Jurkat, Clone E6-1 (cell line): ENCODE measurements around the gene QSOX1.

Experiments used
- DNase-seq: peaks from one replicate; pipeline ENCODE4 v3.0.0-alpha.2; 2011; ENCODE audit warnings: low read depth, low spot score
- H3K4me3 ChIP-seq: 2 replicates; pipeline ENCODE4 v1.5.1; 2011; ENCODE audit warnings: mild to moderate bottlenecking, low read length, control low read depth, moderate library complexity

The QSOX1 gene

GRCh38 chr1:180144659-180145357 is 9.9 kb upstream of the QSOX1 start:
- H3K4me3 ChIP-seq: no peak overlapping the region
- no peak for DNase-seq

GRCh38 chr1:180145446-180145845 is 9.2 kb upstream of the QSOX1 start:
- no peak for DNase-seq
- no peak overlapping the region for H3K4me3 ChIP-seq

- H3K4me3 ChIP-seq: no peak overlapping the region
- DNase-seq: no peak
Measured at GRCh38 chr1:180150982-180151381, 3.7 kb upstream of the QSOX1 start.

- H3K4me3 ChIP-seq: no peak overlapping the region
- DNase-seq: no peak
Measured at GRCh38 chr1:180151508-180151907, 3.2 kb upstream of the QSOX1 start.

- peak; percentile 38 for DNase-seq
- no peak overlapping the region for H3K4me3 ChIP-seq
Measured at GRCh38 chr1:180152588-180152987, 2.1 kb upstream of the QSOX1 start.

DNA sequence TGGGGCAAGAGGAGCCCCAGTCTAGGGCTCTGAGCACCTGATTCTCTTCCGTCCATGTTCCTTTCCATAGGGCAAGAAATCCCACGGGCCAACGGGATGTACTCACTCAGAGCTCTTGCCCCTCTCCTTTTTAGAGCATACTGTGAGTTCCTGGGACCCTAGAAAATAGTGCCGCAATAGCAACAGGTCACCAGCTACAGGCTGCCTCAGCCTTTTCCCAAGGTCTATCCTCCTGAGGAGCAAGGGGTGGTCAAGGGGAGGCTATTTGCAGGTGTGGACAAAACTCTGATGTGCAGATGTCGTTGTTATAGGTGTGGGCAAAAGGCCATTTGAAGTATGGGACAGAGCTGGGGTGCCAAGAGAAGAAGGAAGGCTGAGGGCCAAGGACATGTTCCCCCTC is 1.6 kb upstream of the QSOX1 start:
- no peak for DNase-seq
- H3K4me3 ChIP-seq: no peak overlapping the region

DNA sequence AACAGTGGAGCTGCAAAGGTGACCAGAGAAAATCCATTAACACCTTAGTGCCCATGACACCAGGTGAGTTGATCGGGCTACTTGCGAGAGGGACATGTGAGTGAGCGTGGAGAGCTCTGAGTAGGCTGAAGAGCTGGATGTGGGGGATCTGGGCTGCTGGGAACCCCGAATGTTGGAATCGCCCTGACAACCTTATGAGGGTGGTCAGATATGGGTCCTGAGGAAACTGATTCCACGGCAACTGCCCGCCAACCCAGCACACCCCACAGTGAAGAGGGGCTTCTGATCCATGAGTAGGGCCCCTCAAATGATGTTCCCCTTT is 705 bp upstream of the QSOX1 start:
- H3K4me3 ChIP-seq: peak overlapping the region; percentile 86
- DNase-seq: no peak

DNA sequence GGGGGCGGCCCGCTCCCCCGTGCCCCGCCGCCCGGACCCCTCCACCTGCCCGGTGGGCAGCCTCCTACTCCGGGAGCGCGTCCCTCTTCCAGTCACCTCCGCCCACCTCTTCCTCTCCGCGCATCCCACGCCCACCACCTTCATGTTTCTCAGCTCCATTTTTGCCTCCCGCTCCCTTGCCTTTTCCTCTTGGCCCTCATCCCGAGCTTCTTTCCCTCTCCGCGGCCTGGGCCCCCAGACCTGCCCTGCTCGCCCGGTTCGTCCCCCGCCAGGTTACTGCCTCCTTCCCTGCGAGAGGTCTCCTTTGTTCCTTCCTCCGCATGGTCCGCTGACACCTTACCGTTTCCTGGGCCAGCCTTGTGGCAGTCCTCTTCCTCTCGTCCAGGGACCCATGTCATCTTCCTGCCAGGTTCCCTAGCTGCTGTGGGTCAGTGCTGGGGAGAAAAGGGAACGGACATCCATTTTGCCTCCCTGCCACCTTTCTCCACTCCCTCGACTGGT is 563 bp downstream of the QSOX1 start:
- no peak for DNase-seq
- peak overlapping the region; percentile 77 for H3K4me3 ChIP-seq

DNA sequence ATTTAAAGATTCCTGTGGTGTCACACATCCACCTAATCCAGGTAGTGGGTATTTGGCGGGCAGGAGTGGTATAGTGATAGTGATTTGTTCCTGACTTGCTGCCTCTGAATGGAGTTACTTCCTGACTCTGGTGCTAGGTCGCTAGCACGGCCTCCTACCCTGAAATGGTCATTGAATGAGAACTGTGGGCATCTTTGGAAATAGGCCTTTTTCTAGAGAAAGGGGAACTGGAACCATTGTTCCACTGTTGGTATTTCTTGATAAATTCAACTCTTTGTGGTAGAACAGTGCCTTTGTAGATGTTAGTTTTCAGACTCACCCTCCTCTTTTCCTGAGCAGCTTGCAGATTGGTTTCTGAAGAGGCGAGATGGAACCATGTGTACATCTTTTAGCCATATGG is 1.5 kb downstream of the QSOX1 start:
- no peak for DNase-seq
- H3K4me3 ChIP-seq: no peak overlapping the region

- no peak overlapping the region for H3K4me3 ChIP-seq
- DNase-seq: no peak
Measured at GRCh38 chr1:180156631-180157091, 2.0 kb downstream of the QSOX1 start.

DNA sequence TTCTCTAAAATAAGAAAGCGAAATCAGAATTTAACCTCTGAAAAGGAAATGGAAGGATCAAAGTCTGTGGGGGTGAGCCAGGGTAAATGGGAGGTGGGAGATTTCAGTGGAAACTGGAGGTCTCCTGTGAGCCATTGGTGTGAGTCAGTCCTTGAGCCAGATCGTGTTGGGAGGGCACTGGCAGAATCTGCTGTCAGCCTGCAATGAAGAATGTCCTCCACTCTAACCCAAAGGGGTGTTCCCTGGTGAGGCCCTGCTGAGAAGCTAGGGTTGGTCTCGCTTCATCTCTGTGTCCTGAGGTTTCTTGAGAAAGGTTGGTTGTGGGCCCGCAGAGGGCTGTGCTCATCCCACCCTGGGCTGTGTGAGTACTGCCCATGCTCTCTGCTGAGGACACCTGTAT is 2.4 kb downstream of the QSOX1 start:
- no peak overlapping the region for H3K4me3 ChIP-seq
- DNase-seq: no peak

GRCh38 chr1:180157576-180158057 is 2.9 kb downstream of the QSOX1 start:
- H3K4me3 ChIP-seq: no peak overlapping the region
- no peak for DNase-seq

GRCh38 chr1:180158149-180159147 is 3.8 kb downstream of the QSOX1 start:
- H3K4me3 ChIP-seq: no peak overlapping the region
- DNase-seq: no peak

GRCh38 chr1:180160357-180160756 is 5.7 kb downstream of the QSOX1 start:
- DNase-seq: no peak
- no peak overlapping the region for H3K4me3 ChIP-seq

- H3K4me3 ChIP-seq: no peak overlapping the region
- no peak for DNase-seq
Measured at GRCh38 chr1:180163041-180163440, 8.4 kb downstream of the QSOX1 start.

DNA sequence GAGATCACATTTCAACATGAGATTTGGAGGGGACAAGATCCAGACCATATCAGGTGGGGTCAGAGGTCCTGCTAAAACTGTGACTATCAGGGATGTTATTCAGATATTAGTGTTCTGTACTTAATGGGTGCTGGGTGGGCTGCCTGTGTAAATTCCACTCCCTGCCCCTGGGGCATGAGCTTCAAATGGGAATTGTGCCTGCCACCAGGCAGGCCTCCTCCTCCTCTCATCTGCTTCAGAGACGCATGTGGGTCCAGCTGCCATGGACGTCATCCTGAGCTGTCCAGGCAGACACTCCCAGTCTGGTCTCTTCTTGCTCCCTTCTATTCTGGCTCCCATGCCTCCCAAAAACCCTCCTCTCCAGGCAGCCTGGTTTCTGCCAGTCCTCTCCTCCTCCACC is 10.4 kb downstream of the QSOX1 start:
- DNase-seq: no peak
- H3K4me3 ChIP-seq: no peak overlapping the region

DNA sequence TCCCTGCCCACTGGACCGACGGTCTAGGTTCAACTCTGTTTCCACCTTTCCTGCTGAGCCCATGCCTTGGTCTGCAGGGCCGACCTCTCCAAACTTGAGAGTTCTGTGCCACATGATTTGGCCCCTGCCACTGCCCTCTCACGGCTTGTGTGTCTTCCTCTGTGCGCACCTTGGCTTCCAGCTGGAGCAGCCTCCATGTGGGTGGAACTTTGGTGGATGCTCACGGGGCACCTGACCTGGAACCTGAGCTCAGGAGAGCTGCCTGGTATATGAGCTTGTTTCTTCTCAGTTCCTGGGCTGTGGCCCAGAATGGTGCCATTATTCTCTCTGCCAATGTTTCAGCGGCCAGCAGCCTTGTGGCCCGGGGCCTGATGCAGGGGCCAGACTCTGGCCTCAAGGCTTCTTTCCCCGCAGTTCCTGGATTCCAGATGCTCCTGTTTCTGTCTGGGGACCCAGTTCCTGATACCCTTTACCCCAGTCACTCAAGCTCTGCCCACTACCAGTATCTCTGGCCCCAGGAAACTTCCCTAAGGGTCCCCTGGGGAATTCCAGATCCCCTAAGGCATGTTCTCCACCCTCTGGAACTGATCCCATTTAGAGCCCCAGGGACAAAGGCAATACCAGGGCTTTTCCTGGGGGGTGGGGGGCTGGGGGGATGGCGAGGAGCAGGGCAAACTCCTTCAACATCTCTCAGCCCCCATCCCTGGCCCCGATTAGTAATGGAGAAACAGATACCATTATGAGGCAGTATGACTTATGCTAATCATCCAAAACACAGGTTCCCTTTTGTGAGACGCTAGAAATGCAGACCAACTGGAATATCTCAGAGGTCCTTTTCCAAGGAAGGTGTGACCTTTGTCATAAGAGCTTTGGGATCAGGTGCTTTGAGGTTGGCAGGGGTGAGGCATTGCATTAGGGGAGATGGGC is 11.1 kb downstream of the QSOX1 start:
- no peak for DNase-seq
- H3K4me3 ChIP-seq: no peak overlapping the region

DNA sequence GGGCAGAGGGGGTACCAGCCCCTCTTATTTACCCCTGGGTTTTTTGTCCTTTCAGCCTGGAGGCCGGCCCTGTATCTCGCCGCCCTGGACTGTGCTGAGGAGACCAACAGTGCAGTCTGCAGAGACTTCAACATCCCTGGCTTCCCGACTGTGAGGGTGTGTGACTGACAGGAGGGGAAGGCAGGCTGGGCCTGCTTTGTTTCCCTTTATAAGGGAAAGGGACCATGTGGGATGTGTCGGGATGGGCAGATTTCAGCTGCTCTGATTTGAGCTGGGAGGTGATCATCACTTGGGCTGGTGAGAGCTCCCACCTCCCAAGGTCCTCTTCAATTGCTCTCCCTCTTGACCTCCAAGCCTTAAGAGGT is 11.7 kb downstream of the QSOX1 start:
- H3K4me3 ChIP-seq: no peak overlapping the region

DNA sequence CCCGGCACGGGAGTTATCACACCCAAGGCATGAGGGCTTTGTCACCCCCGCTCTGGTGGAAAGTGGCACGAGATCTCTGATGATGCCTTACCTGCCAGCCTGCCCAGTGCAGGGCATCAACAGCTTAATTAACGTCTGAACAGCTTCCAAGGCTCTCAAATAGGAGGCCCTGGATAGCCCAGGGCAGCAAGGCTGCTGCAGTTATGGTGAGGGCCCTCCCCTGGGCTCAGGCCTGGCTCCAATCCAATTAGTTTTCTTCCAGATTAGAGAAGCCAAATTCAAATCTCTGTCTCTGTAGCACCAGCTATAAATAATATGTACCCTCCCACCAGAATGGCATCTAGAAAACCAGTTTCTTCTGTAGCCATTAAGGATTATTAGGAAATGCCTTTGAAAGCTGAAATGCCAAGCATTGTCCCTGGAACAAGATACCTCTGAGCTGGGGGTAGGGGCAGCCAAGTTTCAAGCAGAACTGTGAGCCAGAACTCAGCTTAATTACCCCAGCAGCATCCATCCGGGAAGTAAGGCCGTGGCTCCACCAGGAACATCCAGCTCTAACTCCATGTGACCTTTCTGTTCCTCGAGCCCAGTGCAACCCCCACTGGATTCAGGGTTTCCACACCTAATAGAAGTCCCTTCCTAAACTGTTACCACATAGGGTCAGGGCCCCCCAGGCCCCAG is 12.5 kb downstream of the QSOX1 start:
- H3K4me3 ChIP-seq: no peak overlapping the region
- DNase-seq: no peak

More for the DNA sequence above, 11.7 kb downstream of the QSOX1 start:
- DNase-seq: no peak
